Central memory CD4-positive, alpha-beta T cell (primary cell): ENCODE results near the gene GALNT10.

Experiments
- DNase-seq: peaks from one replicate; pipeline ENCODE4 v3.0.0; 2022

The GALNT10 gene

GRCh38 chr5:154236536-154237375 lies 46.2 kb downstream of the GALNT10 start:
- no peak for DNase-seq

- DNase-seq, result no peak
Observed at GRCh38 chr5:154237376-154237743, 46.8 kb downstream of the GALNT10 start.

GRCh38 chr5:154237946-154238345 lies 47.4 kb downstream of the GALNT10 start:
- no peak for DNase-seq

- DNase-seq, result no peak
Observed at GRCh38 chr5:154238776-154239481, 48.4 kb downstream of the GALNT10 start.

GRCh38 chr5:154240595-154240994 lies 50.1 kb downstream of the GALNT10 start:
- DNase-seq, result no peak

- DNase-seq, result no peak
Observed at GRCh38 chr5:154241021-154241420, 50.5 kb downstream of the GALNT10 start.

GRCh38 chr5:154242442-154242841 lies 51.9 kb downstream of the GALNT10 start:
- no peak for DNase-seq

- DNase-seq, result no peak
Observed at GRCh38 chr5:154242964-154243376, 52.4 kb downstream of the GALNT10 start.

- DNase-seq, result no peak
Observed at GRCh38 chr5:154243736-154244135, 53.2 kb downstream of the GALNT10 start.

GRCh38 chr5:154244476-154244875 lies 53.9 kb downstream of the GALNT10 start:
- DNase-seq, result no peak

- no peak for DNase-seq
Observed at GRCh38 chr5:154248691-154249090, 58.2 kb downstream of the GALNT10 start.

- DNase-seq, result no peak
Observed at GRCh38 chr5:154249826-154250225, 59.3 kb downstream of the GALNT10 start.

GRCh38 chr5:154251529-154251928 lies 61.0 kb downstream of the GALNT10 start:
- DNase-seq, result no peak

- DNase-seq, result no peak
Observed at GRCh38 chr5:154253807-154254206, 63.3 kb downstream of the GALNT10 start.

- no peak for DNase-seq
Observed at GRCh38 chr5:154254896-154255295, 64.4 kb downstream of the GALNT10 start.

- no peak for DNase-seq
Observed at GRCh38 chr5:154257046-154257445, 66.5 kb downstream of the GALNT10 start.

- no peak for DNase-seq
Observed at GRCh38 chr5:154258531-154259217, 68.1 kb downstream of the GALNT10 start.

GRCh38 chr5:154260224-154260927 lies 69.8 kb downstream of the GALNT10 start:
- DNase-seq, result no peak

- DNase-seq, result no peak
Observed at GRCh38 chr5:154262342-154262741, 71.8 kb downstream of the GALNT10 start.

- DNase-seq, result no peak
Observed at GRCh38 chr5:154264549-154265196, 74.1 kb downstream of the GALNT10 start.

GRCh38 chr5:154265197-154265773 lies 74.8 kb downstream of the GALNT10 start:
- DNase-seq, result no peak

GRCh38 chr5:154267516-154267915 lies 77.0 kb downstream of the GALNT10 start:
- no peak for DNase-seq
